Camera-type eye (tissue), 1 donor: ENCODE measurements around the gene ZSCAN20. TPM values are rescaled to one million over a fixed set of nuclear protein-coding genes. Genes with fewer than 3 reads are reported as not detected.

Source experiments
- total RNA-seq: library from RNA; depleted of rRNA; stranded (reverse); fragments of >200 nt; gene quantifications from one replicate; pipeline ENCODE4 v1.2.3, GENCODE V29; 2014

The ZSCAN20 gene
- 19.5 TPM for total RNA-seq

DNA sequence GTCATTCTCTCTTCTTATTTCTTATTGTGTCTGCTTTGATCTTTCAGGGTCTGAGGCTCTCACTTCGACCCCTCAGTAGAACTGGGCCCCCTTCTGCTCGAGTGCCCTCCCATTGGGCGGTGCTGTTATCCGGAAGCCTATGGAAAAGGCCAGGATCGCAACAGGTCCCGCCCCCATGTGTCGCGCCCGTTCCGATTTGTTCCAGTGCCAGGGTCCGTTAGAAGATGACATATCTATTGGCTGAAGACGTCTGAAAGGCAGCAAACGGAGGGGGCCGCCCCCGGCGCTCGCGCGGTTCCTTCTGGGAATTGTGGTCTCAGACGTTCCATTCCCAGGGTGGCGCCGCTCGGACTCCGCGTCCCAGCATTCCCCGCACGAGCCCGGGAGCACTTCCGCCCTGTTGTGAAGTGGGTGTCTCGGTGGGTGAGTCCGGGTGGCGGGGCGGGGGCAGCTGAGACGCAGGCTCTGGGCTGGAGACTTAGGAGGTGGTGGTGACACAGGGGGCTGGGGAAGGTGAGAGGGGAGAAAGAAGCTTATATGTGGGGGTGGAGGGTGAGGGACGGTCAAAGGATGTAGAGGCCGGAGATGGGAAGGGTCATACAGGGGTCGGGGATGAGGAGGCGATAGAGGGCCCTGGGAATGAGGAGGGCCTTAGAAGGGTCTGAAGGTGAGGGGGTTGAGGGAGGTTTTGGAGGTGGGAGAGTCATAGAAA is at the start of gene ZSCAN20:
ZSCAN20 (plus strand) TSS at position 377 of the 712 bp plus-strand sequence. CDS start 6,644 bp downstream, outside the sequence.

DNA sequence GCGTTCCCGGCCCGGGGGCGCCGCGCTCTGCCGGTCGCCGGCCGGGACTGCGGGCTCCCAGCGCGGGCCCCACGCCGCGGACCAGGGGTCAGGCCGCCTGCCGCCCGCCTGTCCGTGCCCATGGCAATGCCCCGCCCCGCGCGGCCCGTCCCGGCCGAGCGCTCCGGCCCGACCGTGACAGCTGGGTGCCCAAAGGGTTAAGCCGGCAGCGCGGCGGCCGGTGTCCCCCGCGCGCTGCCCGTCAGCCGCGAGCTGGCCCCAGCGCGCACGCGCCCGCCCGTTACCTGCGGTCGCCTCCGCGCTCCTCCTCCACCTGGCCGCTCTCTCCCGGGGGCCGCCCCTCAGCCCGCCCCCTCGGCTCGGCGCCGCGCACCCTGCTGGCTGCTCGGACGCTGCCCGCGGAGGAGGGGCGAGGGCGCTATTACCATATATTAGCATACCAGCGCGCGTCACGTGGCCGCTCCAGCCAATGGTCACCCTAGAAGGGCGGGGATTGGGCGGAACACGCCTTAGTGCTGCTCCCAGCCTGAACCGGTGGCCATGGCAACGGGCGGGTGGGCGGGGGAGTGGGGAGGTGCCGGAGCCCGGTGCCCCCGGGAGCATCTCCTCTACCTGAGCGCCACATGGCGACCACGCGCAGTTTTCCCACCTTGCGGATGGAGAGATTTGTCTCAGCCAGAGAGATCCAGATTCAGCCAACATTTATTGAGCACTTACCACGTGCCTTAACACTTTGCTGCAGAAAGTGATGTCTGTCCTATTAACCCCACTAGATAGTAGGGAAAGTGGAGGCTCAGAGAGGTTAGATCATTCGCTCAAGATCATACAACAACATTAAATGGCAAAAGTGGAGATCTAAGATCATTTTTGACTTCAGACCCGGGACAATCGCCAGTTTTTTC is 41.5 kb upstream of the ZSCAN20 start, which contains the start of gene PHC2:
PHC2 (minus strand) TSS at position 404 of the 902 bp plus-strand sequence. CDS start 55,556 bp downstream, outside the sequence.

Other genes starting within 250 kb of the ZSCAN20 start
- 21.8 TPM for gene ZNF362, start 216.2 kb upstream of the ZSCAN20 start, total RNA-seq
- gene A3GALT2, start 151.5 kb upstream of the ZSCAN20 start, total RNA-seq = 0.66 TPM
- gene PHC2, start 41.5 kb upstream of the ZSCAN20 start, total RNA-seq = 137 TPM